Measurements from ENCODE around the gene NTRK2.

DNA sequence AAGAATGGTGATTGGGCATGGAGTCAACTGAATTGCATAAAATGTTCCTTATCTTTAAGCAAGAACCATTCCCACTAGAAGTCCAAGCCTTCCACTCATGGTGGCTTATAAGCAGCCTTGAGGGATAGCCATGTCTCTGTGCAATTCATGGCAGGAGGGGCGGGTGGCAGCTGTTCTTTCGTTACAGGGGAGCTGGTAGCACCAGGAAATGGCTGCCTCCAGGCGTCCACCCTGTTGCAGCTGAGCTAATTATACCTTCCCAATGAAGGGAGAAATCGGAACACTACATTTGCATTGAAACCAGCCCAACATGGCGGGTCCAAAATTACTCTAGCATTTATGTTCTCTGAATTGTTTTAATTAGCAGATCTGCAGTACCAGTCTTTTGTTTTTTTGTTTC is 289.8 kb downstream of the NTRK2 start:
- TF ChIP-seq, protein P1, sequence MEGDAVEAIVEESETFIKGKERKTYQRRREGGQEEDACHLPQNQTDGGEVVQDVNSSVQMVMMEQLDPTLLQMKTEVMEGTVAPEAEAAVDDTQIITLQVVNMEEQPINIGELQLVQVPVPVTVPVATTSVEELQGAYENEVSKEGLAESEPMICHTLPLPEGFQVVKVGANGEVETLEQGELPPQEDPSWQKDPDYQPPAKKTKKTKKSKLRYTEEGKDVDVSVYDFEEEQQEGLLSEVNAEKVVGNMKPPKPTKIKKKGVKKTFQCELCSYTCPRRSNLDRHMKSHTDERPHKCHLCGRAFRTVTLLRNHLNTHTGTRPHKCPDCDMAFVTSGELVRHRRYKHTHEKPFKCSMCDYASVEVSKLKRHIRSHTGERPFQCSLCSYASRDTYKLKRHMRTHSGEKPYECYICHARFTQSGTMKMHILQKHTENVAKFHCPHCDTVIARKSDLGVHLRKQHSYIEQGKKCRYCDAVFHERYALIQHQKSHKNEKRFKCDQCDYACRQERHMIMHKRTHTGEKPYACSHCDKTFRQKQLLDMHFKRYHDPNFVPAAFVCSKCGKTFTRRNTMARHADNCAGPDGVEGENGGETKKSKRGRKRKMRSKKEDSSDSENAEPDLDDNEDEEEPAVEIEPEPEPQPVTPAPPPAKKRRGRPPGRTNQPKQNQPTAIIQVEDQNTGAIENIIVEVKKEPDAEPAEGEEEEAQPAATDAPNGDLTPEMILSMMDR (conservative IDR thresholded peaks at IDR 0.05 in 1 of 2, IDR thresholded peaks at IDR 0.05 in 1 of 2; ENCODE audit: extremely low read depth in 1 of 2, insufficient read depth in 1 of 2, low read depth in 1 of 2, low read length in 2 of 2), result no peak
- TF ChIP-seq EZH2 (IDR thresholded peaks at IDR 0.05; ENCODE audit: borderline replicate concordance, low read length), result no peak

All from mammary epithelial cell (primary cell).